Trophoblast cell (in vitro differentiated cells and primary cell): ENCODE measurements around the gene IQSEC1.

Source experiments
- DNase-seq, 2 donors: peaks; one replicate each; pipeline ENCODE4 v3.0.0-alpha.2; 2016
- H2AFZ ChIP-seq: 2 replicates; pipeline ENCODE4 v1.6.1; 2013; ENCODE audit warnings: low read length, moderate library complexity, mild to moderate bottlenecking; ENCODE audit not compliant: insufficient read depth, poor library complexity
- H2AK5ac ChIP-seq: 2 replicates; pipeline ENCODE4 v1.6.1; 2013; ENCODE audit warnings: mild to moderate bottlenecking, low read length
- H2BK120ac ChIP-seq: 2 replicates; pipeline ENCODE4 v1.6.1; 2013; ENCODE audit warnings: low read length, mild to moderate bottlenecking, moderate library complexity; ENCODE audit not compliant: insufficient read depth, poor library complexity
- H2BK12ac ChIP-seq: 2 replicates; pipeline ENCODE4 v1.6.1; 2013; ENCODE audit warnings: mild to moderate bottlenecking, low read length, moderate library complexity
- H2BK5ac ChIP-seq: 2 replicates; pipeline ENCODE4 v1.6.1; 2013; ENCODE audit warnings: low read length, low read depth, moderate library complexity, mild to moderate bottlenecking; ENCODE audit not compliant: poor library complexity
- H3K14ac ChIP-seq: 2 replicates; pipeline ENCODE4 v1.6.1; 2013; ENCODE audit warnings: mild to moderate bottlenecking, low read length
- H3K18ac ChIP-seq: 2 replicates; pipeline ENCODE4 v1.6.1; 2013; ENCODE audit warnings: mild to moderate bottlenecking, low read length
- H3K23ac ChIP-seq: 2 replicates; pipeline ENCODE4 v1.6.1; 2013; ENCODE audit warnings: low read length
- H3K27ac ChIP-seq: 2 replicates; pipeline ENCODE4 v1.5.1; 2013; ENCODE audit warnings: low read depth, mild to moderate bottlenecking, inconsistent platforms, low read length, moderate library complexity
- H3K27me3 ChIP-seq: 2 replicates; pipeline ENCODE4 v1.6.1; 2013; ENCODE audit warnings: inconsistent platforms, mild to moderate bottlenecking, low read length, moderate library complexity; ENCODE audit not compliant: insufficient read depth
- H3K36me3 ChIP-seq, 2 experiments: 1 replicate in 1 of 2; 2 replicates in 1 of 2; pipeline ENCODE4 v1.6.1; 2013; ENCODE audit warnings: low read length in 2 of 2, mild to moderate bottlenecking in 2 of 2, moderate library complexity in 1 of 2; ENCODE audit not compliant: insufficient read depth in 2 of 2, control insufficient read depth in 1 of 2
- H3K4ac ChIP-seq: 2 replicates; pipeline ENCODE4 v1.6.1; 2013; ENCODE audit warnings: low read depth, mild to moderate bottlenecking, low read length, moderate library complexity
- H3K4me1 ChIP-seq, 2 experiments: 1 replicate in 1 of 2; 2 replicates in 1 of 2; pipeline ENCODE4 v1.6.1; 2013; ENCODE audit warnings: low read length in 2 of 2, mild to moderate bottlenecking in 2 of 2, moderate library complexity in 1 of 2; ENCODE audit not compliant: insufficient read depth in 2 of 2, control insufficient read depth in 1 of 2
- H3K4me2 ChIP-seq: 2 replicates; pipeline ENCODE4 v1.6.1; 2013; ENCODE audit warnings: inconsistent platforms, mild to moderate bottlenecking, low read length, moderate library complexity
- H3K4me3 ChIP-seq: 2 replicates; pipeline ENCODE4 v1.5.1; 2013; ENCODE audit warnings: mild to moderate bottlenecking, low read depth, low read length, inconsistent platforms
- H3K79me1 ChIP-seq: one replicate; pipeline ENCODE4 v1.6.1; 2013; ENCODE audit warnings: low read length
- H3K79me2 ChIP-seq: 2 replicates; pipeline ENCODE4 v1.6.1; 2013; ENCODE audit warnings: low read length, mild to moderate bottlenecking; ENCODE audit not compliant: control insufficient read depth, insufficient read depth, poor library complexity
- H3K9ac ChIP-seq: 2 replicates; pipeline ENCODE4 v1.6.1; 2013; ENCODE audit warnings: mild to moderate bottlenecking, low read length
- H3K9me3 ChIP-seq: 2 replicates; pipeline ENCODE4 v1.6.1; 2013; ENCODE audit warnings: low read depth, mild to moderate bottlenecking, control low read depth, inconsistent platforms, low read length; ENCODE audit not compliant: insufficient read depth
- H4K12ac ChIP-seq: 2 replicates; pipeline ENCODE4 v1.6.1; 2013; ENCODE audit warnings: low read depth, mild to moderate bottlenecking, low read length, moderate library complexity
- H4K8ac ChIP-seq: 2 replicates; pipeline ENCODE4 v1.6.1; 2013; ENCODE audit warnings: low read depth, mild to moderate bottlenecking, low read length, moderate library complexity
- H4K91ac ChIP-seq: one replicate; pipeline ENCODE4 v1.6.1; 2013; ENCODE audit warnings: low read depth, mild to moderate bottlenecking, low read length, moderate library complexity
- WGBS: extraction: QIAGEN DNeasy Blood & Tissue Kit; methylation state at CpG from one replicate; pipeline ENCODE4 v1.1.7; 2013; ENCODE audit warnings: missing lambda C conversion rate; ENCODE audit not compliant: insufficient read length, insufficient coverage; ENCODE audit errors: extremely low coverage; 5-methylcytosine and 5-hydroxymethylcytosine counted together

IQSEC1 gene

GRCh38 chr3:13064159-13064868, 8.9 kb downstream of the IQSEC1 start:
- no peak overlapping the region for H2BK5ac ChIP-seq
- 100% methylated on average over 2 of the region's 12 CpGs for WGBS
- H2AK5ac ChIP-seq, result no peak overlapping the region

GRCh38 chr3:13063225-13063624, 10.0 kb downstream of the IQSEC1 start:
- Histone ChIP-seq H2BK120ac (no peak overlapping the region), H3K27ac (no peak overlapping the region), H3K23ac (no peak overlapping the region), H2AFZ (no peak overlapping the region), H4K8ac (no peak overlapping the region), H2BK12ac (no peak overlapping the region), H3K18ac (no peak overlapping the region), H3K79me2 (no peaks in the 10 kb centered on the region), H2AK5ac (no peak overlapping the region), H3K4ac (no peak overlapping the region), H4K91ac (no peak overlapping the region), H3K4me1 (no peaks in the 10 kb centered on the region), H2BK5ac (no peak overlapping the region), H3K9ac (no peak overlapping the region), H3K4me2 (no peak overlapping the region), H3K14ac (no peak overlapping the region), H3K36me3 (no peaks in the 10 kb centered on the region), H3K9me3 (no peaks in the 10 kb centered on the region), H4K12ac (no peak overlapping the region), H3K4me3 (no peak overlapping the region), H3K27me3 (peaks cover 2% of the 10 kb centered on the region), H3K79me1 (no peaks in the 10 kb centered on the region)
- WGBS, result no CpG with 5 or more reads among the region's 3 CpGs
- DNase-seq, result peak in 1 of 2 donors; percentile 52

More at GRCh38 chr3:13064159-13064868, 8.9 kb downstream of the IQSEC1 start:
- no peak overlapping the region for H4K91ac ChIP-seq
- H2AFZ ChIP-seq, result no peak overlapping the region
- no peak overlapping the region for H4K8ac ChIP-seq
- H3K14ac ChIP-seq, result no peak overlapping the region
- H2BK120ac ChIP-seq, result no peak overlapping the region
- no peak overlapping the region for H3K4me2 ChIP-seq
- H3K36me3 ChIP-seq, result no peaks in the 10 kb centered on the region
- H3K18ac ChIP-seq, result no peak overlapping the region
- H4K12ac ChIP-seq, result no peak overlapping the region
- no peak for DNase-seq
- no peaks in the 10 kb centered on the region for H3K79me1 ChIP-seq
- H3K4me1 ChIP-seq, result no peaks in the 10 kb centered on the region
- no peak overlapping the region for H3K9ac ChIP-seq
- H3K4me3 ChIP-seq, result no peak overlapping the region
- H3K27me3 ChIP-seq, result no peaks in the 10 kb centered on the region
- H2BK12ac ChIP-seq, result no peak overlapping the region
- H3K23ac ChIP-seq, result no peak overlapping the region
- H3K4ac ChIP-seq, result no peak overlapping the region
- H3K79me2 ChIP-seq, result no peaks in the 10 kb centered on the region
- no peaks in the 10 kb centered on the region for H3K9me3 ChIP-seq
- H3K27ac ChIP-seq, result no peak overlapping the region

- no peaks in the 10 kb centered on the region for H3K4me1 ChIP-seq
- H3K4me3 ChIP-seq, result no peak overlapping the region
- no peak overlapping the region for H2BK12ac ChIP-seq
- no peak overlapping the region for H3K23ac ChIP-seq
- no peaks in the 10 kb centered on the region for H3K79me1 ChIP-seq
- H3K79me2 ChIP-seq, result no peaks in the 10 kb centered on the region
- no peaks in the 10 kb centered on the region for H3K36me3 ChIP-seq
- peaks cover 2% of the 10 kb centered on the region for H3K27me3 ChIP-seq
- WGBS, result no CpG with 5 or more reads among the region's 12 CpGs
- DNase-seq, result no peak
- no peak overlapping the region for H4K12ac ChIP-seq
- no peak overlapping the region for H2BK5ac ChIP-seq
- H4K8ac ChIP-seq, result no peak overlapping the region
- no peak overlapping the region for H2BK120ac ChIP-seq
- H3K9me3 ChIP-seq, result no peaks in the 10 kb centered on the region
- H3K18ac ChIP-seq, result no peak overlapping the region
- H3K14ac ChIP-seq, result no peak overlapping the region
- H3K27ac ChIP-seq, result no peak overlapping the region
- H4K91ac ChIP-seq, result no peak overlapping the region
- no peak overlapping the region for H2AFZ ChIP-seq
- H3K4ac ChIP-seq, result no peak overlapping the region
- H3K4me2 ChIP-seq, result no peak overlapping the region
- H2AK5ac ChIP-seq, result no peak overlapping the region
- H3K9ac ChIP-seq, result no peak overlapping the region
Observed at GRCh38 chr3:13062647-13063046, 10.6 kb downstream of the IQSEC1 start.

GRCh38 chr3:13060341-13060910, 12.8 kb downstream of the IQSEC1 start:
- Histone ChIP-seq H3K9me3 (no peaks in the 10 kb centered on the region), H3K36me3 (no peaks in the 10 kb centered on the region), H3K9ac (no peak overlapping the region), H3K79me1 (no peaks in the 10 kb centered on the region), H2BK5ac (no peak overlapping the region), H4K8ac (no peak overlapping the region), H3K27ac (no peak overlapping the region), H2BK120ac (no peak overlapping the region), H2AFZ (no peak overlapping the region), H3K79me2 (no peaks in the 10 kb centered on the region), H3K4me2 (no peak overlapping the region), H3K27me3 (peaks cover 2% of the 10 kb centered on the region), H2AK5ac (no peak overlapping the region), H3K18ac (no peak overlapping the region), H4K91ac (no peak overlapping the region), H3K4me3 (no peak overlapping the region), H2BK12ac (no peak overlapping the region), H3K14ac (no peak overlapping the region), H3K23ac (no peak overlapping the region), H3K4me1 (no peaks in the 10 kb centered on the region), H4K12ac (no peak overlapping the region), H3K4ac (no peak overlapping the region)
- no peak for DNase-seq
- no CpG with 5 or more reads among the region's 16 CpGs for WGBS
